HCT116 (cell line): Measurements from ENCODE around the gene ADAMTSL5. TPM values are rescaled to one million over a fixed set of nuclear protein-coding genes. Genes with fewer than 3 reads are reported as not detected.

ENCODE experiments used
- ATAC-seq: fragments of 200-7000 bp; cut with Tn5 transposase; 2 replicates; pipeline ENCODE4 v1.9.1; 2020; ENCODE audit warnings: mild to moderate bottlenecking, moderate library complexity
- BruUV-seq: library from RNA; stranded (reverse); fragments of 400-500 nt; replicated peaks from 2 replicates; lab custom pipeline; 2021; lab: Mats Ljungman, UMichigan
- CTCF ChIA-PET: fragments of 300-600 bp; sonication (Branson Sonifier 250); formaldehyde crosslinking; loops from one replicate; lab custom pipeline; 2021; ENCODE audit warnings: antibody characterized with exemption; lab: Charles Lee
- POLR2A ChIA-PET: fragments of 300-600, 350-600 bp; sonication (Branson Sonifier 250); formaldehyde crosslinking; loops from one replicate; lab custom pipeline; 2021; ENCODE audit warnings: antibody characterized with exemption; lab: Charles Lee
- RAD21 ChIA-PET, 2 experiments: fragments of 300-600 bp; sonication (Branson Sonifier 250); formaldehyde crosslinking; loops; one replicate each; lab custom pipeline; 2023; ENCODE audit warnings: low total read pairs in 2 of 2; ENCODE audit not compliant: uncharacterized antibody in 2 of 2, unreplicated experiment in 2 of 2, low non-redundant PET in 1 of 2; lab: Charles Lee
- DNase-seq: peaks from one replicate; pipeline ENCODE4 v3.0.0-alpha.2; 2010; ENCODE audit warnings: low read depth, low spot score
- H2AFZ ChIP-seq: fragments of 200-600 bp; shearing (Covaris generic), sonication (generic); 2 replicates; pipeline ENCODE4 v1.6.1; 2017; ENCODE audit warnings: low read depth, mixed run types, mixed read lengths, antibody characterized with exemption, low read length; ENCODE audit not compliant: poor library complexity, severe bottlenecking
- H3K27ac ChIP-seq: 2 replicates; pipeline ENCODE4 v1.5.1; 2012; ENCODE audit warnings: low read depth, low read length
- H3K27me3 ChIP-seq: fragments of 200-600 bp; sonication (generic); 2 replicates; pipeline ENCODE4 v1.6.1; 2016; ENCODE audit warnings: mixed run types, low read length, mixed read lengths; ENCODE audit not compliant: insufficient read depth
- H3K36me3 ChIP-seq, 2 experiments: fragments of 200-500 bp in 1 of 2; fragments of 200-600 bp in 1 of 2; sonication (Bioruptor generic) in 1 of 2; sonication (generic) in 1 of 2; 2 replicates each; pipeline versions ENCODE4 v1.5.1 to v1.6.1; 2014 to 2016; ENCODE audit warnings: low read length in 2 of 2, inconsistent platforms in 1 of 2, mixed read lengths in 1 of 2, mixed run types in 1 of 2; ENCODE audit not compliant: insufficient read depth in 2 of 2, control insufficient read depth in 1 of 2
- H3K4me1 ChIP-seq, 2 experiments: fragments of 200-600 bp in 1 of 2; sonication (generic) in 1 of 2; 2 replicates each; pipeline versions ENCODE4 v1.5.1 to v1.6.1; 2012 to 2017; ENCODE audit warnings: low read length in 2 of 2, inconsistent platforms in 1 of 2, mild to moderate bottlenecking in 1 of 2, mixed read lengths in 1 of 2, mixed run types in 1 of 2, moderate library complexity in 1 of 2; ENCODE audit not compliant: insufficient read depth in 2 of 2, control insufficient read depth in 1 of 2
- H3K4me2 ChIP-seq: fragments of 200-600 bp; sonication (generic); 2 replicates; pipeline ENCODE4 v1.6.1; 2017; ENCODE audit warnings: mixed run types, low read length, mixed read lengths
- H3K4me3 ChIP-seq, 2 experiments: fragments of 200-600 bp in 1 of 2; sonication (generic) in 1 of 2; replicated peaks in 1 of 2; 2 replicates each; pipeline ENCODE4 v1.5.1; 2011 to 2016; ENCODE audit warnings: low read length in 2 of 2, control low read depth in 1 of 2, low read depth in 1 of 2, mild to moderate bottlenecking in 1 of 2, mixed read lengths in 1 of 2, mixed run types in 1 of 2
- H3K79me2 ChIP-seq: fragments of 200-600 bp; sonication (generic); 2 replicates; pipeline ENCODE4 v1.6.1; 2017; ENCODE audit warnings: mild to moderate bottlenecking, mixed run types, low read length, moderate library complexity, mixed read lengths; ENCODE audit not compliant: insufficient read depth
- H3K9ac ChIP-seq: fragments of 200-600 bp; sonication (generic); 2 replicates; pipeline ENCODE4 v1.6.1; 2016; ENCODE audit warnings: low read length, mixed read lengths
- H3K9me2 ChIP-seq: fragments of 200-600 bp; sonication (generic), shearing (Covaris generic); 2 replicates; pipeline ENCODE4 v1.6.1; 2017; ENCODE audit warnings: mixed run types, mild to moderate bottlenecking, moderate library complexity; ENCODE audit not compliant: insufficient read depth
- H3K9me3 ChIP-seq, 2 experiments: fragments of 200-500 bp in 1 of 2; fragments of 200-600 bp in 1 of 2; sonication (Bioruptor generic) in 1 of 2; sonication (generic) in 1 of 2; 2 replicates each; pipeline ENCODE4 v1.6.1; 2014 to 2017; ENCODE audit warnings: low read length in 2 of 2, mixed read lengths in 2 of 2, inconsistent platforms in 1 of 2, low read depth in 1 of 2, mild to moderate bottlenecking in 1 of 2, mixed run types in 1 of 2, moderate library complexity in 1 of 2; ENCODE audit not compliant: control insufficient read depth in 1 of 2, insufficient read depth in 1 of 2
- H4K20me1 ChIP-seq: fragments of 200-600 bp; sonication (generic), shearing (Covaris generic); 2 replicates; pipeline ENCODE4 v1.6.1; 2017; ENCODE audit warnings: mixed run types, mild to moderate bottlenecking, moderate library complexity; ENCODE audit not compliant: insufficient read depth
- CBX3 ChIP-seq: IDR thresholded peaks from 2 replicates; pipeline ENCODE4 v1.6.1; 2012; ENCODE audit warnings: low read depth
- CEBPB ChIP-seq: IDR thresholded peaks from 2 replicates; pipeline ENCODE4 v1.6.1; 2012; ENCODE audit warnings: low read depth
- ELF1 ChIP-seq: IDR thresholded peaks from 2 replicates; pipeline ENCODE4 v1.6.1; 2012; ENCODE audit warnings: low read depth, borderline replicate concordance
- FOSL1 ChIP-seq: IDR thresholded peaks from 2 replicates; pipeline ENCODE4 v1.6.1; 2012; ENCODE audit warnings: low read depth
- JUND ChIP-seq: IDR thresholded peaks from 2 replicates; pipeline ENCODE4 v1.6.1; 2012
- POLR2A ChIP-seq: IDR thresholded peaks from 2 replicates; pipeline ENCODE4 v1.7.0; 2011; ENCODE audit warnings: borderline replicate concordance; ENCODE audit not compliant: insufficient read depth, insufficient read length; ENCODE audit errors: extremely low read depth
- POLR2AphosphoS5 ChIP-seq: IDR thresholded peaks from 2 replicates; pipeline ENCODE4 v1.6.1; 2011; ENCODE audit warnings: mild to moderate bottlenecking, low read depth, low read length, moderate library complexity
- RAD21 ChIP-seq: IDR thresholded peaks from 2 replicates; pipeline ENCODE4 v1.6.1; 2012; ENCODE audit warnings: low read depth, mild to moderate bottlenecking
- SIN3A ChIP-seq: IDR thresholded peaks from 2 replicates; pipeline ENCODE4 v1.6.1; 2012; ENCODE audit warnings: low read depth
- SP1 ChIP-seq: IDR thresholded peaks from 2 replicates; pipeline ENCODE4 v1.6.1; 2012; ENCODE audit warnings: low read depth
- YY1 ChIP-seq: IDR thresholded peaks from 2 replicates; pipeline ENCODE4 v1.6.1; 2011; ENCODE audit warnings: low read length, low read depth, moderate library complexity, mild to moderate bottlenecking; ENCODE audit not compliant: insufficient replicate concordance; ENCODE audit errors: extremely low read depth
- ZFX ChIP-seq: fragments of 450-650 bp; IDR thresholded peaks from 2 replicates; pipeline ENCODE4 v1.6.1; 2017
- ZNF274 ChIP-seq: fragments of 200-500 bp; sonication (Bioruptor generic); IDR thresholded peaks from 2 replicates; pipeline ENCODE4 v1.6.1; 2014; ENCODE audit warnings: mild to moderate bottlenecking, low read depth, low read length, inconsistent platforms
- intact Hi-C: fragments of 100-400 bp; cut with micrococcal nuclease; formaldehyde crosslinking; loops from 2 replicates; pipeline ENCODE4 v1.10.0; 2022
- total RNA-seq: library from RNA; stranded (reverse); gene quantifications from one replicate; pipeline ENCODE4 v1.2.1, GENCODE V29; 2021; ENCODE audit not compliant: unreplicated experiment
- TF ChIP-seq, protein P1 (sequence below): IDR thresholded peaks from 2 replicates; pipeline ENCODE4 v1.6.1; 2012
- TF ChIP-seq, protein P2 (sequence below): IDR thresholded peaks from 2 replicates; pipeline ENCODE4 v1.6.1; 2012
- TF ChIP-seq, protein P3 (sequence below): IDR thresholded peaks from 2 replicates; pipeline ENCODE4 v1.6.1; 2012; ENCODE audit warnings: low read depth

The ADAMTSL5 gene
- total RNA-seq, 1 experiment from 2014 or later, result 24.0 TPM

DNA sequence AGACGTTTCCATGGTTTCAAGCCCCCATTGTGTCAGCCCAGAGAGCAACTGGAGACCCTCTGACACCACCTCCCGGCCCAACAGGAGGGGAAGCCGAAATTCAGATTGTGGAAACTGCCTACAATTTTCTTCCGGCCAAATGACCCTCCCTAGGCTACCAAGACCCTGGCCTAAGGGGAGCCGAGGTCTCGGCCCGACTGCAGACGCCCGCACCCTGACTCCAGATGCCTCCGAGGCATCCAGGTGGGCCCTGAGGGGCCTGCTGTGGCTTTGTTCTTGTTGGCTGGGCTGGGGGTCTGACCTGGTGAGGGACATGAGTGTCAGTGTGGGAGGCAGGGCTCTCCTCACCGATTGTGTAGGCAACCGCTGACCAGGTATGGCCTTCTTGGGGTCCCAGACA lies 45.7 kb upstream of the ADAMTSL5 start:
- Histone ChIP-seq H3K79me2 (peaks cover 40% of the 10 kb centered on the region), H3K9me2 (no peaks in the 10 kb centered on the region), H3K36me3 (peaks cover 0 to 9% of the 10 kb centered on the region in 2 experiments; a peak in 1 of 4 replicates), H3K4me1 (no peaks in the 10 kb centered on the region), H3K9ac (no peak overlapping the region), H3K27ac (no peak overlapping the region), H3K4me2 (no peak overlapping the region), H2AFZ (no peak overlapping the region), H3K4me3 (no peak overlapping the region), H4K20me1 (no peaks in the 10 kb centered on the region), H3K9me3 (no peaks in the 10 kb centered on the region), H3K27me3 (no peaks in the 10 kb centered on the region)
- BruUV-seq, result no TSS peak
- no peak for DNase-seq
- CTCF ChIA-PET, result interaction anchor here (0.8 kb wide), 1 partner anchor 12 kb away, joined by 4 read pairs; no protein-coding TSS in a partner anchor
- intact Hi-C loops, result no loop called here
- POLR2A ChIA-PET, result interaction anchor here (0.8 kb wide), 1 partner anchor 19 kb away, joined by 3 read pairs; no protein-coding TSS in a partner anchor
- no peak for ATAC-seq
- TF ChIP-seq POLR2A, result no peak
- no peak for TF ChIP-seq RAD21
- TF ChIP-seq ZNF274, result no peak
- TF ChIP-seq CEBPB, result no peak
- TF ChIP-seq ELF1, result no peak
- TF ChIP-seq SP1, result no peak
- TF ChIP-seq CBX3, result no peak
- no peak for TF ChIP-seq JUND
- RAD21 ChIA-PET, result no interaction called here

DNA sequence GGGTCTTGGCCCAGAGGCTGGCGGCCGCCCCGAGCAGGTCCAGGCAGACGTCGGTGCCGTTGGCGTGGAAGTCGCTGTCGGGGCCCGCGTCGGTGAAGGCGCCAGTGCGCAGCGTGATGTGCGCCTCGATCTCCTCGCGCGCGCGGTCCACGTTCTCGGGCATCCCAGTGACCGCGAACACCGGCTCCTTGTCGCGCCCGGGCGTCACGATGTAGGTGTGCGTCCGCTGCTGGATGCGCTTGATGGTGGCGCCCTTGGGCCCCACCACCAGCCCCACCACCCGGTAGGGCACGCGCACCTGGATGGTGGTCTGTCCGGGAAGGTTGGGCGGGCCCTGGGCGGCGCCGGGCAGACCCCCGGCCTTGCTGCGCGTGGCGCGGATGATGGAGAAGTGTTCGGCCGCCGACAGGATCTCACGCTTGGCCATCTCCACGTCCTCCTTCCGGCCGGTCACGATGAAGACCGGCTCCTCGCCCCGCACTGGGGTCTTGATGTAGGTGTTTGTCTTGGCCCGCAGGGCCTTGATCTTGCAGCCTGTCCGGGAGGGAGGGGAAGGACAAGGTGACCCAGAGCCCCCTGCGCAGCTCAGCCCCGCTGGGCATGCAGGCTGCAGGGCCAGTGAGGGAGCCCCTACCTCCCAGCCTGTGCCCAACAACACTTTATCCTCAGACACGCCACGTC lies 43.7 kb upstream of the ADAMTSL5 start:
- Histone ChIP-seq H3K79me2 (peaks cover 23% of the 10 kb centered on the region), H3K27ac (no peak overlapping the region), H3K4me3 (no peak overlapping the region), H3K36me3 (peaks cover 0 to 9% of the 10 kb centered on the region in 2 experiments; a peak in 1 of 4 replicates), H3K9me2 (no peaks in the 10 kb centered on the region), H3K9me3 (no peaks in the 10 kb centered on the region), H3K4me1 (no peaks in the 10 kb centered on the region), H3K9ac (no peak overlapping the region), H3K4me2 (no peak overlapping the region), H2AFZ (no peak overlapping the region), H3K27me3 (no peaks in the 10 kb centered on the region), H4K20me1 (no peaks in the 10 kb centered on the region)
- no TSS peak for BruUV-seq
- ChIA-PET CTCF (no interaction called here), RAD21 (no interaction called here), POLR2A (no interaction called here)
- intact Hi-C loops, result no loop called here
- DNase-seq (no peak), ATAC-seq (no peak)
- TF ChIP-seq CBX3, result no peak
- no peak for TF ChIP-seq CEBPB
- no peak for TF ChIP-seq ELF1
- TF ChIP-seq POLR2AphosphoS5, result no peak
- TF ChIP-seq YY1, result no peak
- TF ChIP-seq FOSL1, result no peak
- TF ChIP-seq JUND, result no peak
- TF ChIP-seq ZFX, result no peak
- TF ChIP-seq, protein P1, sequence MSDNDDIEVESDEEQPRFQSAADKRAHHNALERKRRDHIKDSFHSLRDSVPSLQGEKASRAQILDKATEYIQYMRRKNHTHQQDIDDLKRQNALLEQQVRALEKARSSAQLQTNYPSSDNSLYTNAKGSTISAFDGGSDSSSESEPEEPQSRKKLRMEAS, result no peak
- TF ChIP-seq, protein P2, sequence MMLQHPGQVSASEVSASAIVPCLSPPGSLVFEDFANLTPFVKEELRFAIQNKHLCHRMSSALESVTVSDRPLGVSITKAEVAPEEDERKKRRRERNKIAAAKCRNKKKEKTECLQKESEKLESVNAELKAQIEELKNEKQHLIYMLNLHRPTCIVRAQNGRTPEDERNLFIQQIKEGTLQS, result no peak
- no peak for TF ChIP-seq ZNF274
- TF ChIP-seq SIN3A, result no peak
- TF ChIP-seq, protein P3, sequence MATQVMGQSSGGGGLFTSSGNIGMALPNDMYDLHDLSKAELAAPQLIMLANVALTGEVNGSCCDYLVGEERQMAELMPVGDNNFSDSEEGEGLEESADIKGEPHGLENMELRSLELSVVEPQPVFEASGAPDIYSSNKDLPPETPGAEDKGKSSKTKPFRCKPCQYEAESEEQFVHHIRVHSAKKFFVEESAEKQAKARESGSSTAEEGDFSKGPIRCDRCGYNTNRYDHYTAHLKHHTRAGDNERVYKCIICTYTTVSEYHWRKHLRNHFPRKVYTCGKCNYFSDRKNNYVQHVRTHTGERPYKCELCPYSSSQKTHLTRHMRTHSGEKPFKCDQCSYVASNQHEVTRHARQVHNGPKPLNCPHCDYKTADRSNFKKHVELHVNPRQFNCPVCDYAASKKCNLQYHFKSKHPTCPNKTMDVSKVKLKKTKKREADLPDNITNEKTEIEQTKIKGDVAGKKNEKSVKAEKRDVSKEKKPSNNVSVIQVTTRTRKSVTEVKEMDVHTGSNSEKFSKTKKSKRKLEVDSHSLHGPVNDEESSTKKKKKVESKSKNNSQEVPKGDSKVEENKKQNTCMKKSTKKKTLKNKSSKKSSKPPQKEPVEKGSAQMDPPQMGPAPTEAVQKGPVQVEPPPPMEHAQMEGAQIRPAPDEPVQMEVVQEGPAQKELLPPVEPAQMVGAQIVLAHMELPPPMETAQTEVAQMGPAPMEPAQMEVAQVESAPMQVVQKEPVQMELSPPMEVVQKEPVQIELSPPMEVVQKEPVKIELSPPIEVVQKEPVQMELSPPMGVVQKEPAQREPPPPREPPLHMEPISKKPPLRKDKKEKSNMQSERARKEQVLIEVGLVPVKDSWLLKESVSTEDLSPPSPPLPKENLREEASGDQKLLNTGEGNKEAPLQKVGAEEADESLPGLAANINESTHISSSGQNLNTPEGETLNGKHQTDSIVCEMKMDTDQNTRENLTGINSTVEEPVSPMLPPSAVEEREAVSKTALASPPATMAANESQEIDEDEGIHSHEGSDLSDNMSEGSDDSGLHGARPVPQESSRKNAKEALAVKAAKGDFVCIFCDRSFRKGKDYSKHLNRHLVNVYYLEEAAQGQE, result no peak
